ENCODE measurements around the gene IGLL1.

The IGLL1 gene

DNA sequence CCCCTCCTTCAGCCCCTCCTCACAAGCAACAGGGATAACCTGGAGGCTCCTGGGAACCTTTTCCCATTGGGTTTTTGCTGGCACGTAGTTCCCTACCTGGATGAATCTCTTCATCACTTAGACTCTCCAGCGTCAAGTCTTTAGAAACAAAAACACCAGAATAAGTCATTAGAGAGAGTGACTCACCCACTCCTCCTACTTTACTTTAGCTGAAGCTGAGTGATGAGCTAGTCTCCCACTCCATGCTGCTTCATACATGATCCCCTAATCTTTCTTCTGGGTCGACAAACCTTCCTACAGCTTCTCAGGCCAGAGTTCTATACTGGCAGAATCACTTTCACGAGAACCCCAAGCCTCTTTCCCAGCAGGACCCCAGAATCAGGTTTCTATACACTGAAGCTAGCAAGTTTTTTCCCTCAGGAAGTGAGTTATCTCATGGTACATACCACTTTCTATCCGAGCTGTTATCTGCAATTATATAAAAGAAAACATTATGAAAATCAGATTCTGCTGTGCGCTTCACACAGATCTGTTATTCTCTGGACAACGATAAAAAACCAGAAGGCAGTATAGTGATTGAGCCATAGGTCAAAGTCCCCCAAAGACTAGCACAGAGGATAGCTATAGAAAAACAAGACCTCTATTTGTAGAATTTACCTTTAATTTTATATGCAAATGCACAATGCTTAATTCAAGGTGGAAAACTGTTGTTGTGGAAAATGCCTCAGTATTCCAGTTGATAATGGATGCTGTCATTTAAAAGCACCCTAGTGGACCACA, 33.3 kb upstream of the IGLL1 start:
- DNase-seq (ENCODE audit: low read depth) = no peak
- TF ChIP-seq CTCF (IDR thresholded peaks at IDR 0.05; ENCODE audit: insufficient read depth, low read depth, low read length, missing control alignments) = no peak
- H3K4me3 ChIP-seq (ENCODE audit: low read depth, low read length) = no peak overlapping the region

GRCh38 chr22:23609983-23610781, 30.1 kb upstream of the IGLL1 start:
- TF ChIP-seq CTCF (IDR thresholded peaks at IDR 0.05; ENCODE audit: insufficient read depth, low read depth, low read length, missing control alignments) = no peak
- DNase-seq (ENCODE audit: low read depth) = no peak

DNA sequence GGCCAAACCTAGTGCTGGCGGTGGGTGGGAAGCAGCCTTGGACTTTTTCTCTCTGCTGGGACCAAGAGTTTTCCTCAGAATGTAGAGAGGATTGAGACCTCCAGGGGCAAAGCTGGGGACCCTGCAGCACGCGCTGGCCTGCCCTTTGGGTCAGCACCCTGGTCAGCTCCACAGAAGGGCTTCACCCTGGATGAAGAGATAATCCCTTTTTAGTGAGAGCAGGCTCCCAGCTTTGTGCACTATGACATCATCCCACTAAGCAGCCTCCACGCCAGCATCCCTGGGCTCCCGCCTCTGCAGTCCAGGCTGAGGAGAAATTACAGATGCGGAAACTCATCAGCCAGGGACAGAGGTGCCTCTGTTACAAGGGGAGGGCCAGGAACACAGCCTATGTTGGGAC, 28.5 kb upstream of the IGLL1 start:
- no peak for DNase-seq (ENCODE audit: low read depth)
- H3K4me3 ChIP-seq (ENCODE audit: low read depth, low read length) = no peak overlapping the region
- TF ChIP-seq CTCF (IDR thresholded peaks at IDR 0.05; ENCODE audit: insufficient read depth, low read depth, low read length, missing control alignments) = no peak

More at GRCh38 chr22:23609983-23610781, 30.1 kb upstream of the IGLL1 start:
- H3K4me3 ChIP-seq (ENCODE audit: low read depth, low read length) = no peak overlapping the region

DNA sequence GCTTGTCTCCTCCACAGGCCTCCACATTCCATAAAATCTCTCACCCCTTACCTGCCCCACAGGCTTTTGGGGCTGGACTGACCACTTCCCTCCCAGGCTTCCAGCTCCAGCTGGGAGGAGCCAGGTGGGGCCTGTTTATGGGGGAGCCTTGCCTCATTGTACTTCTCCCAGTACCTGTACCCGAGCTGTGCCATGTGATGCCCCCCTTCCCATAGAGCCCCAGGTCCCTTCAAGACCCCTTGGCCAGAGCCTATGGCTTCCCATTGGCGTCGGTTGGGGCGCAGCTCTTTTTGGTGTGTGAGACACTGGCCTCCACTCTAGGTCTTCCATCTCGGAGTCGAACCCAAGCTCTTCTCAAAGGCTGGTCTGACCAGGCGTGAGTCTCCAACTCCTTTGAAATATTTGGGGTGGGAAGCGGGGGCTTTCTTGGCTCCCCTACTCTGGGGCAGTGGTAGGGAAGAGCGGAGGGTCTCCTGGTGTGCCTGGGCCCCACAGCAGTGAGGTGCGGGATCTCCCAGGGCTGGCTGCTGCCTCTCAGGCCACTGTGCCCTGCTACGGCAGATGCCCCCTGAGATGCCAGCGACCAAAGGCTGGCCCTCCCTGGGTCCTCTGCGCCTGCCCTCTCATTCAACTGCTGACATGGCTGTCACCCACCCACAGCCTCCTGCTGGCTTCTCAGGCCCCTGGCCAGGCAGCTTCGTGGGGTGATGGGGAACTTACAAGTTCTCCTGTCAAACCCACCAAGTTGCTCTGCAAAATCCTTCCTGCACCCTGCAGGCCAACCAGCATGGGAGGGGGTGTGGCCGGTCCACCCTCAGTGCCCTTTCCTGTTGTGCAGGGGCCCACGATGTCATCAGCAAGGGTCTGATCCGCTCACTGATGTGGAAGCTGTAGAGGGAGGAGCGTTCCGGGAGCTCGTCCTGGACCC, 26.4 kb upstream of the IGLL1 start:
- DNase-seq (ENCODE audit: low read depth) = no peak
- H3K4me3 ChIP-seq (ENCODE audit: low read depth, low read length) = no peak overlapping the region
- no peak for TF ChIP-seq CTCF (IDR thresholded peaks at IDR 0.05; ENCODE audit: insufficient read depth, low read depth, low read length, missing control alignments)

GRCh38 chr22:23604939-23605712, 25.0 kb upstream of the IGLL1 start:
- no peak overlapping the region for H3K4me3 ChIP-seq (ENCODE audit: low read depth, low read length)
- no peak for DNase-seq (ENCODE audit: low read depth)
- no peak for TF ChIP-seq CTCF (IDR thresholded peaks at IDR 0.05; ENCODE audit: insufficient read depth, low read depth, low read length, missing control alignments)

DNA sequence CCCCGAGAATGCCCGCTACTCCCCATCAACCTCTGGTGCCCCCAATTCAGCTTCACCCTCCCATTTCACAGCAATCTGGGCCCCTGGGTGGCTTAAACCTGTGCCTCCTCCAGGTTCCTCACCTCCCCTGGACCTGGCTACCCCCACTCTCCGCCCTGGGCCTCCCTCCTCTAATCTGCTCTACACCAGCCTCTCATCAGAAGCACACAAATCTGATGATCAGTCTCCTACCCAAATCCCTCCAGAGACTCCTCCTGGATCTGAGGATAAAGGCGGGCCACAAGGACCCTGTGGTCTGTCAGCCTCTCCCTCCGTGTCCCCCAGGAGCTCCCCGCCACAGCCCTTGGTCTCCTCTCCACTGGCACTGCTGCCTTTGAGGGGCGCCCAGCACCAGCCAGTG, 23.2 kb upstream of the IGLL1 start:
- TF ChIP-seq CTCF (IDR thresholded peaks at IDR 0.05; ENCODE audit: insufficient read depth, low read depth, low read length, missing control alignments) = no peak
- DNase-seq (ENCODE audit: low read depth) = no peak
- no peak overlapping the region for H3K4me3 ChIP-seq (ENCODE audit: low read depth, low read length)

Measured in GM12865 (cell line).